Neural cell (in vitro differentiated cells): ENCODE data around the gene SESN1. TPM values are rescaled to one million over a fixed set of nuclear protein-coding genes. Genes with fewer than 3 reads are reported as not detected.

Source experiments
- H2AFZ ChIP-seq: fragments of 200-600, 300-800 bp; sonication (generic), shearing (Covaris generic); 2 replicates; pipeline ENCODE4 v1.6.0; 2014; ENCODE audit warnings: low read depth, mild to moderate bottlenecking, antibody characterized with exemption, low read length, moderate library complexity
- H3F3A ChIP-seq: fragments of 200-600 bp; shearing (Covaris generic); 2 replicates; pipeline ENCODE4 v1.6.1; 2016; ENCODE audit warnings: mild to moderate bottlenecking, moderate library complexity, mixed read lengths, antibody characterized with exemption, low read length; ENCODE audit not compliant: insufficient read depth, poor library complexity, severe bottlenecking
- H3K27ac ChIP-seq: fragments of 200-600, 300-800 bp; sonication (generic), shearing (Covaris generic); 2 replicates; pipeline ENCODE4 v1.5.1; 2014; ENCODE audit warnings: mild to moderate bottlenecking, low read length, moderate library complexity
- H3K27me3 ChIP-seq: fragments of 300-800, 200-600 bp; sonication (generic), shearing (Covaris generic); 2 replicates; pipeline ENCODE4 v1.6.0; 2014; ENCODE audit warnings: mild to moderate bottlenecking, low read depth, low read length, moderate library complexity; ENCODE audit not compliant: insufficient read depth
- H3K36me3 ChIP-seq: fragments of 300-800, 200-600 bp; sonication (generic), shearing (Covaris generic); 2 replicates; pipeline ENCODE4 v1.5.1; 2014; ENCODE audit warnings: mild to moderate bottlenecking, antibody characterized with exemption, low read length, moderate library complexity; ENCODE audit not compliant: insufficient read depth
- H3K4me2 ChIP-seq: fragments of 300-800, 200-600 bp; sonication (generic), shearing (Covaris generic); 2 replicates; pipeline ENCODE4 v1.6.0; 2014; ENCODE audit warnings: mild to moderate bottlenecking, low read length
- H3K4me3 ChIP-seq: fragments of 300-800, 200-600 bp; sonication (generic), shearing (Covaris generic); 2 replicates; pipeline ENCODE4 v1.5.1; 2014; ENCODE audit warnings: mild to moderate bottlenecking, low read length, moderate library complexity
- H3K79me2 ChIP-seq: fragments of 200-600 bp; shearing (Covaris generic); replicated peaks from 2 replicates; pipeline ENCODE4 v1.6.0; 2014; ENCODE audit warnings: mild to moderate bottlenecking, low read length, moderate library complexity; ENCODE audit not compliant: insufficient read depth
- H3K9ac ChIP-seq: fragments of 300-800, 200-600 bp; sonication (generic), shearing (Covaris generic); 2 replicates; pipeline ENCODE4 v1.6.1; 2016; ENCODE audit warnings: mild to moderate bottlenecking, low read length, mixed read lengths
- H3K9me2 ChIP-seq: fragments of 200-600 bp; shearing (Covaris generic); 2 replicates; pipeline ENCODE4 v1.6.1; 2016; ENCODE audit warnings: mild to moderate bottlenecking, low read length, mixed read lengths; ENCODE audit not compliant: insufficient read depth
- H3K9me3 ChIP-seq: fragments of 200-600, 300-800 bp; sonication (generic), shearing (Covaris generic); 2 replicates; pipeline ENCODE4 v1.6.1; 2016; ENCODE audit warnings: mild to moderate bottlenecking, mixed run types, low read length, moderate library complexity, mixed read lengths
- H4K20me1 ChIP-seq: fragments of 200-600 bp; shearing (Covaris generic); 2 replicates; pipeline ENCODE4 v1.6.1; 2016; ENCODE audit warnings: mild to moderate bottlenecking, mixed run types; ENCODE audit not compliant: insufficient read depth
- CTCF ChIP-seq: fragments of 450-650 bp; IDR thresholded peaks from 2 replicates; pipeline ENCODE4 v1.5.1; 2014; ENCODE audit warnings: antibody characterized with exemption, mild to moderate bottlenecking, moderate library complexity; ENCODE audit not compliant: poor library complexity, severe bottlenecking
- EP300 ChIP-seq: fragments of 450-650 bp; conservative IDR thresholded peaks from 2 replicates; pipeline ENCODE4 v1.6.1; 2014; ENCODE audit warnings: antibody characterized with exemption, mild to moderate bottlenecking, moderate library complexity; ENCODE audit not compliant: poor library complexity, severe bottlenecking
- EZH2 ChIP-seq: fragments of 200-600, 300-800 bp; shearing (Covaris generic), sonication (generic); IDR thresholded peaks from 2 replicates; pipeline ENCODE4 v1.6.1; 2014; ENCODE audit warnings: antibody characterized with exemption, low read length, borderline replicate concordance, mild to moderate bottlenecking; ENCODE audit not compliant: insufficient read depth, poor library complexity, severe bottlenecking
- MXI1 ChIP-seq: fragments of 450-650 bp; conservative IDR thresholded peaks from 2 replicates; pipeline ENCODE4 v1.6.1; 2014; ENCODE audit warnings: antibody characterized with exemption, mild to moderate bottlenecking; ENCODE audit not compliant: poor library complexity, severe bottlenecking
- POLR2AphosphoS5 ChIP-seq: IDR thresholded peaks from 2 replicates; pipeline ENCODE4 v1.6.1; 2012
- RAD21 ChIP-seq: fragments of 450-650 bp; conservative IDR thresholded peaks from 2 replicates; pipeline ENCODE4 v1.6.1; 2014; ENCODE audit warnings: antibody characterized with exemption, mild to moderate bottlenecking, moderate library complexity
- REST ChIP-seq: IDR thresholded peaks from 2 replicates; pipeline ENCODE4 v1.6.1; 2012; ENCODE audit warnings: borderline replicate concordance
- SMC3 ChIP-seq: fragments of 450-650 bp; conservative IDR thresholded peaks from 2 replicates; pipeline ENCODE4 v1.6.1; 2014; ENCODE audit warnings: antibody characterized with exemption, mild to moderate bottlenecking, moderate library complexity; ENCODE audit not compliant: poor library complexity
- TAF1 ChIP-seq: IDR thresholded peaks from 2 replicates; pipeline ENCODE4 v1.6.1; 2012; ENCODE audit warnings: low read depth
- polyA plus RNA-seq: library from polyadenylated mRNA; depleted of rRNA; stranded (reverse); fragments of >200 nt; gene quantifications from 2 replicates; pipeline ENCODE4 v1.2.3, GENCODE V29; 2014

The SESN1 gene
- polyA plus RNA-seq, 1 donor from 2014 or later: 46.4 TPM

GRCh38 chr6:109059571-109060021 lies 35.0 kb downstream of the SESN1 start:
- no peaks in the 10 kb centered on the region for H3K9me2 ChIP-seq
- H3K9me3 ChIP-seq: no peaks in the 10 kb centered on the region
- no peak overlapping the region for H2AFZ ChIP-seq
- no peaks in the 10 kb centered on the region for H3K27me3 ChIP-seq
- no peaks in the 10 kb centered on the region for H3K36me3 ChIP-seq
- TF ChIP-seq POLR2AphosphoS5 (no peak), TAF1 (no peak), EZH2 (no peak), EP300 (no peak), REST (no peak), MXI1 (no peak), SMC3 (no peak), CTCF (no peak), RAD21 (no peak)
- no peak overlapping the region for H3K4me2 ChIP-seq
- H3K4me3 ChIP-seq: no peak overlapping the region
- no peaks in the 10 kb centered on the region for H3F3A ChIP-seq
- no peak overlapping the region for H3K9ac ChIP-seq
- no peak overlapping the region for H3K27ac ChIP-seq
- no peaks in the 10 kb centered on the region for H3K79me2 ChIP-seq
- H4K20me1 ChIP-seq: no peaks in the 10 kb centered on the region

- no peak overlapping the region for H3K4me3 ChIP-seq
- H3K36me3 ChIP-seq: no peaks in the 10 kb centered on the region
- no peaks in the 10 kb centered on the region for H3F3A ChIP-seq
- H3K27me3 ChIP-seq: no peaks in the 10 kb centered on the region
- no peaks in the 10 kb centered on the region for H3K9me3 ChIP-seq
- no peaks in the 10 kb centered on the region for H3K9me2 ChIP-seq
- H4K20me1 ChIP-seq: no peaks in the 10 kb centered on the region
- TF ChIP-seq CTCF (no peak), EP300 (no peak), POLR2AphosphoS5 (no peak), EZH2 (no peak), RAD21 (no peak), REST (no peak), SMC3 (no peak), MXI1 (no peak), TAF1 (no peak)
- no peak overlapping the region for H2AFZ ChIP-seq
- H3K9ac ChIP-seq: no peak overlapping the region
- no peak overlapping the region for H3K27ac ChIP-seq
- H3K4me2 ChIP-seq: no peak overlapping the region
- H3K79me2 ChIP-seq: no peaks in the 10 kb centered on the region
Measured at GRCh38 chr6:109059153-109059552, 35.5 kb downstream of the SESN1 start.
